GM12864 (cell line): ENCODE data around the gene GALNT2.

Experiments
- DNase-seq: peaks from one replicate; pipeline ENCODE4 v3.0.0-alpha.2; 2011; ENCODE audit warnings: low read depth
- H3K4me3 ChIP-seq: 2 replicates; pipeline ENCODE4 v1.5.1; 2011; ENCODE audit warnings: mild to moderate bottlenecking, low read depth, low read length, control low read depth
- CTCF ChIP-seq: IDR thresholded peaks from 2 replicates; pipeline ENCODE4 v1.5.1; 2011; ENCODE audit warnings: low read depth, mild to moderate bottlenecking, moderate library complexity, low read length, control low read depth, inconsistent platforms; ENCODE audit errors: missing control alignments

Gene GALNT2

GRCh38 chr1:230050973-230051735 lies 15.9 kb upstream of the GALNT2 start:
- TF ChIP-seq CTCF: no peak
- no peak overlapping the region for H3K4me3 ChIP-seq
- no peak for DNase-seq

- DNase-seq: no peak
- no peak for TF ChIP-seq CTCF
- no peak overlapping the region for H3K4me3 ChIP-seq
These were observed 15.0 kb upstream of the GALNT2 start for GRCh38 chr1:230052018-230052417.

- H3K4me3 ChIP-seq: no peak overlapping the region
- DNase-seq: no peak
- no peak for TF ChIP-seq CTCF
These were observed 14.4 kb upstream of the GALNT2 start for GRCh38 chr1:230052665-230053064.

- TF ChIP-seq CTCF: no peak
- H3K4me3 ChIP-seq: no peak overlapping the region
- no peak for DNase-seq
These were observed 12.8 kb upstream of the GALNT2 start for GRCh38 chr1:230054092-230054749.

- no peak overlapping the region for H3K4me3 ChIP-seq
- no peak for DNase-seq
- no peak for TF ChIP-seq CTCF
These were observed 10.9 kb upstream of the GALNT2 start for GRCh38 chr1:230056098-230056497.

- no peak for TF ChIP-seq CTCF
- DNase-seq: no peak
- H3K4me3 ChIP-seq: no peak overlapping the region
These were observed 9.9 kb upstream of the GALNT2 start for GRCh38 chr1:230057100-230057499.
